Fibroblast of skin of back (primary cell): ENCODE measurements around the gene MED15. TPM values are rescaled to one million over a fixed set of nuclear protein-coding genes. Genes with fewer than 3 reads are reported as not detected.
"Not testable (repeated sequence)": the region's sequence is repeated elsewhere in the genome, so short reads cannot be mapped to it uniquely, and the experiment has no call there.

ENCODE experiments used
- DNase-seq: peaks from one replicate; pipeline ENCODE4 v3.0.0-alpha.2; 2013
- polyA plus RNA-seq, 2 experiments: library from polyadenylated mRNA; unstranded; fragments of 120-200 nt; gene quantifications; one replicate each; pipeline ENCODE4 v1.2.1, GENCODE V29; 2013; ENCODE audit not compliant: insufficient read length in 2 of 2

The MED15 gene
- 82.5 TPM for polyA plus RNA-seq (2013, experiment 1 of 2; ENCODE audit: insufficient read length)
- 64.6 TPM for polyA plus RNA-seq (2013, experiment 2 of 2; ENCODE audit: insufficient read length)

- DNase-seq, result peak; percentile 93
Measured at GRCh38 chr22:20507253-20508066, at the start of gene MED15. TSS of gene MED15 (plus strand) at chr22:20507610. CDS start at chr22:20507679, 69 bp downstream.

- DNase-seq, result no peak
Measured at GRCh38 chr22:20458530-20459151, 48.8 kb upstream of the MED15 start.

- no peak for DNase-seq
Measured at GRCh38 chr22:20459152-20459542, 48.3 kb upstream of the MED15 start.

GRCh38 chr22:20459862-20460261, 47.5 kb upstream of the MED15 start:
- DNase-seq, result no peak

- DNase-seq, result no peak
Measured at GRCh38 chr22:20463324-20464095, 43.9 kb upstream of the MED15 start.

GRCh38 chr22:20464096-20464614, 43.3 kb upstream of the MED15 start:
- DNase-seq, result no peak

- DNase-seq, result no peak
Measured at GRCh38 chr22:20464912-20465758, 42.3 kb upstream of the MED15 start.

- DNase-seq, result no peak
Measured at GRCh38 chr22:20465759-20466077, 41.7 kb upstream of the MED15 start.

GRCh38 chr22:20466659-20467379, 40.6 kb upstream of the MED15 start:
- no peak for DNase-seq

- no peak for DNase-seq
Measured at GRCh38 chr22:20469110-20469868, 38.1 kb upstream of the MED15 start.

- not testable (repeated sequence) for DNase-seq
Measured at GRCh38 chr22:20470525-20470924, 36.9 kb upstream of the MED15 start.

- DNase-seq, result no peak
Measured at GRCh38 chr22:20471126-20471833, 36.1 kb upstream of the MED15 start.

GRCh38 chr22:20472629-20473442, 34.6 kb upstream of the MED15 start:
- DNase-seq, result no peak

- DNase-seq, result no peak
Measured at GRCh38 chr22:20475115-20475436, 32.3 kb upstream of the MED15 start.

GRCh38 chr22:20475569-20475968, 31.8 kb upstream of the MED15 start:
- DNase-seq, result not testable (repeated sequence)

- DNase-seq, result not testable (repeated sequence)
Measured at GRCh38 chr22:20478059-20478458, 29.4 kb upstream of the MED15 start.

GRCh38 chr22:20479612-20480196, 27.7 kb upstream of the MED15 start:
- no peak for DNase-seq

- not testable (repeated sequence) for DNase-seq
Measured at GRCh38 chr22:20483143-20483506, 24.3 kb upstream of the MED15 start.

- DNase-seq, result no peak
Measured at GRCh38 chr22:20483771-20484170, 23.6 kb upstream of the MED15 start.
